ENCODE measurements around the gene FBXW5. TPM values are rescaled to one million over a fixed set of nuclear protein-coding genes. Genes with fewer than 3 reads are reported as not detected.

FBXW5 gene
- total and polyA plus RNA-seq, 9 of the 15 experiments (the other 6 are each of a cell fraction or from before 2014, with no cell fraction given) = 0.21 to 128 (median 37.0) TPM

GRCh38 chr9:136934277-136934676 is 10.3 kb downstream of the FBXW5 start:
- WGBS (ENCODE audit: insufficient coverage, low coverage, missing lambda C conversion rate) = 84% methylated on average over 3 of the region's 3 CpGs
- ChIA-PET CTCF (ENCODE audit: low intra/inter-chr PET ratio) (no interaction called here), POLR2A (no interaction called here)
- Histone ChIP-seq H3K36me3 (ENCODE audit: control insufficient read depth, insufficient read depth, low read length) (peaks cover 44% of the 10 kb centered on the region; the same call in 2 of the 3 replicates), H3K9me3 (replicated peaks; ENCODE audit: control insufficient read depth, insufficient read depth, low read depth, low read length) (no peaks in the 10 kb centered on the region), H3K9me1 (ENCODE audit: control insufficient read depth, insufficient read depth, low read length) (no peaks in the 10 kb centered on the region), H3K79me2 (ENCODE audit: control insufficient read depth, insufficient read depth, low read length) (no peaks in the 10 kb centered on the region), H3K27ac (ENCODE audit: extremely low read depth, low read depth, low read length) (no peak overlapping the region), H3K4me2 (ENCODE audit: insufficient read depth, low read length) (no peak overlapping the region), H3K4me3 (no peak overlapping the region), H3K27me3 (ENCODE audit: control insufficient read depth in 2 of 2, insufficient read depth in 2 of 2, low read length in 2 of 2) (no peaks in the 10 kb centered on the region), H4K20me1 (replicated peaks; ENCODE audit: control insufficient read depth, insufficient read depth, low read length) (no peaks in the 10 kb centered on the region), H3K9ac (ENCODE audit: insufficient read depth in 1 of 2, low read depth in 2 of 2, low read length in 2 of 2) (no peak overlapping the region), H2AFZ (ENCODE audit: low read depth, low read length) (no peak overlapping the region), H3K4me1 (replicated peaks in 1 of 2; ENCODE audit: control insufficient read depth in 2 of 2, insufficient read depth in 2 of 2, low read length in 2 of 2) (peaks cover 0 to 6% of the 10 kb centered on the region in 2 experiments; a peak in 1 of 5 replicates)
- ATAC-seq = no peak
- TF ChIP-seq HDAC3 (IDR thresholded peaks at IDR 0.05; ENCODE audit: borderline replicate concordance, partially characterized antibody) (no peak), KHSRP (IDR thresholded peaks at IDR 0.05) (no peak), ADNP (tag; IDR thresholded peaks at IDR 0.05) (no peak), PHF8 (IDR thresholded peaks at IDR 0.05; ENCODE audit: borderline replicate concordance, low read length) (no peak), FOXJ3 (CRISPR knock-in tag; IDR thresholded peaks at IDR 0.05) (no peak), ZNF140 (CRISPR knock-in tag; IDR thresholded peaks at IDR 0.05) (no peak), POLR2G (IDR thresholded peaks at IDR 0.05; ENCODE audit: low read depth, low read length) (no peak), CHD1 (IDR thresholded peaks at IDR 0.05; ENCODE audit: low read length) (no peak), SMAD2 (IDR thresholded peaks at IDR 0.05; ENCODE audit: low read depth, low read length) (no peak), STAG1 (CRISPR knock-in tag; IDR thresholded peaks at IDR 0.05; ENCODE audit: borderline replicate concordance) (no peak), EZH2 (IDR thresholded peaks at IDR 0.05; ENCODE audit: borderline replicate concordance, low read depth, low read length) (no peak), ZC3H8 (IDR thresholded peaks at IDR 0.05) (no peak), ETV1 (tag; conservative IDR thresholded peaks at IDR 0.05; ENCODE audit: low read depth) (no peak), KDM2B (CRISPR knock-in tag; IDR thresholded peaks at IDR 0.05) (no peak), ZBTB8A (IDR thresholded peaks at IDR 0.05; ENCODE audit: partially characterized antibody) (no peak), NFYB (IDR thresholded peaks at IDR 0.05; ENCODE audit: extremely low read depth, insufficient read length) (no peak), HCFC1 (IDR thresholded peaks at IDR 0.05; ENCODE audit: low read depth, low read length) (no peak)
- no peak for DNase-seq (ENCODE audit: extremely low read depth in 1 of 4, low spot score in 3 of 4)
- intact Hi-C loops (cut with micrococcal nuclease) = no loop called here
- no peak for FAIRE-seq
- in situ Hi-C loops (cut with MboI) = no loop called here
- BruUV-seq (replicated peaks) = no TSS peak

All from K562 (cell line).